D721Med (cell line): ENCODE results near the gene ZBTB33.

ENCODE experiments used
- DNase-seq: peaks from one replicate; pipeline ENCODE4 v3.0.0; 2011; ENCODE audit warnings: low spot score; ENCODE audit not compliant: insufficient read length
- FAIRE-seq: peaks from 2 replicates; lab custom pipeline; 2011; peaks lifted over from hg19 to GRCh38; lab: Jason Lieb, UNC
- TF ChIP-seq, protein P1 (sequence below): IDR thresholded peaks from 2 replicates; pipeline ENCODE4 v1.5.1; 2012; ENCODE audit warnings: mild to moderate bottlenecking, control low read depth; ENCODE audit not compliant: insufficient read depth; ENCODE audit errors: missing control alignments

Gene ZBTB33

DNA sequence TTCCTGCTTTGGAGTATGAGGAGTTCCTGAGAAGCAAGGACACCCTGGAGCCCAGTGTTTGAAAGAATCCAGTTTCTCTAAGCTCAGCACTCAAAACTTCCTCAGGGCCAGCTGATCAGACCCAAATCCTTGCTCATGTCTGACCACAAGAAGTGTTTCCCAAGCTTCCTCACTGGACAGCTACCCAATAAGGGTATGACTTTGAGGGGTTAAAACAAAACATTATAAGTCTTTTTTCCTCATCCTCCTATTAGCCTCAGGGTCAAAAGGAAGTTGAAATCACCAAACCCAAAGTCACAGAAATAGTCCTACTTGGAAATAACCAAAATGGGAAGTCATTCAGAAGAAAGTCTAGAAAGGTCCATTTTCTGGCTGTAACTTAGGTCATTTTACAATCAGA lies 13.7 kb downstream of the ZBTB33 start:
- TF ChIP-seq, protein P1, sequence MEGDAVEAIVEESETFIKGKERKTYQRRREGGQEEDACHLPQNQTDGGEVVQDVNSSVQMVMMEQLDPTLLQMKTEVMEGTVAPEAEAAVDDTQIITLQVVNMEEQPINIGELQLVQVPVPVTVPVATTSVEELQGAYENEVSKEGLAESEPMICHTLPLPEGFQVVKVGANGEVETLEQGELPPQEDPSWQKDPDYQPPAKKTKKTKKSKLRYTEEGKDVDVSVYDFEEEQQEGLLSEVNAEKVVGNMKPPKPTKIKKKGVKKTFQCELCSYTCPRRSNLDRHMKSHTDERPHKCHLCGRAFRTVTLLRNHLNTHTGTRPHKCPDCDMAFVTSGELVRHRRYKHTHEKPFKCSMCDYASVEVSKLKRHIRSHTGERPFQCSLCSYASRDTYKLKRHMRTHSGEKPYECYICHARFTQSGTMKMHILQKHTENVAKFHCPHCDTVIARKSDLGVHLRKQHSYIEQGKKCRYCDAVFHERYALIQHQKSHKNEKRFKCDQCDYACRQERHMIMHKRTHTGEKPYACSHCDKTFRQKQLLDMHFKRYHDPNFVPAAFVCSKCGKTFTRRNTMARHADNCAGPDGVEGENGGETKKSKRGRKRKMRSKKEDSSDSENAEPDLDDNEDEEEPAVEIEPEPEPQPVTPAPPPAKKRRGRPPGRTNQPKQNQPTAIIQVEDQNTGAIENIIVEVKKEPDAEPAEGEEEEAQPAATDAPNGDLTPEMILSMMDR: no peak
- DNase-seq (no peak), FAIRE-seq (no peak)

DNA sequence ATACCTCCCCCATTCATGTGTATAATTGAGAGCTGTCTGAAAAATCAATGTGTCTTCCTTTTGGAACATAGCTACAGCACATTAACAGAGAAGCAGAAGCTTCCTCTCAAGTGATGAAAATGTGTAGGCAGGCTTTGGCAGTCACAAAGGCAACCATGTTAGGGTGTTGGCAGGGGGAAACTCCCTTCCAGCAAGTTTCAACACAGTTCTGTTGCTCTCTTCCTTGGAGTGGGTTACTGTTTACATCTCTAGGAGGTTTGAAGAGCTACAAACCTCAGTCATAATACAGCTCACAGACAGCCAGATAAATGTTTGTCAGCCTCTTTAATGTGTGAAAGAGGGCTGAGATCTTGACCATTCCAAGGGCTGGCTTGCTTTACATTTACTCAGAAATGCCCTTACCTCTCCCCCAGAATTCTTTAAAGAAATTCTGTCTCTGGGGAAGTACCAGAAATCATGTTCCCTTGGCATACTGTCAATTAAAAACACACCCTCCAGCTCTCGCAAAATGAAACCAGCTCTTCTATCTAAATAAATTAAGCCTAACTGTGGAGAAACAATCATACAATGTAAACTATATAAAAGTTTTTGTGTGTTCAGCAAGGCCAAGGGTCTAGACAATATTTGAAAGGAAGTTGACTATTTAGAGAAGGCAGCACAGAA lies 18.9 kb downstream of the ZBTB33 start:
- TF ChIP-seq, protein P1: no peak
- FAIRE-seq (no peak), DNase-seq (no peak)

DNA sequence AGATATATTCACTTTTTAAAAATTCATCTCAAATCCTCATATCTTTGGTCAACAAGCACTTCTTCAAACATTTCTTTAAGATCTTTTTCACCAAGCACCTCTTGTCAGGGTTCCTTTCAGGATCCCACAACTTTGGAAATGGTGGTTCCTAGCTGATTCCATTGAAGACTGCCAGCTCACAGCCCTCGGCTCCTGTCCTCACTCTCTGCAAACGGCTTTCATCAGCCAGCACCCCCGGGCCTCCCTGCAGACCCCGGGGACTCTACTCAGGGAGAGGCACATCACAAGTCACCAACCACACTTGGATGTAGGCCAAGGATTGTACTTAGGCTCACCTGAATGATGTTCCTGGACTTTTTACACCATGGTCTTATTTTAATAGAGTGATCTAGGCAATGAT lies 20.0 kb downstream of the ZBTB33 start:
- no peak for FAIRE-seq

DNA sequence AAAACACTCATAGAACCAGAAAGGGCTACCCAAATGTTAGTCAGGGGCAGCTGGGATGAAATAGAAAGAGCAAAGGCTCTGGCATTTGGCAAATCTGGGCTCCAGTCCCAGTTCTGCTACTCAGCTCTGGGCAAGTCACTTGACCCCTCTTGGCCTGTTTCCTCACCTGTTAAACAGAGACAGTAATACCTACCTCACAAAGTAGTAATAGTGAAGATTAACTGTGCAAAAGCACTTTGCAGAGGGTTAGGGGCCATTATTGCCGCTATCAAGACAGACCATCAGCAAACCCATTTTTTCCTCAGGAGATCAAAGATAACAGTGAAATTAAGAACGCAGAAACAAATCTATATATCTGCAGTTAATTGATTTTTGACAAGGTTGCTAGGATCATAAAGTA lies 20.6 kb downstream of the ZBTB33 start:
- DNase-seq: no peak
- TF ChIP-seq, protein P1: no peak
- no peak for FAIRE-seq

More for the DNA sequence above, 20.0 kb downstream of the ZBTB33 start:
- DNase-seq: no peak
- TF ChIP-seq, protein P1: no peak

DNA sequence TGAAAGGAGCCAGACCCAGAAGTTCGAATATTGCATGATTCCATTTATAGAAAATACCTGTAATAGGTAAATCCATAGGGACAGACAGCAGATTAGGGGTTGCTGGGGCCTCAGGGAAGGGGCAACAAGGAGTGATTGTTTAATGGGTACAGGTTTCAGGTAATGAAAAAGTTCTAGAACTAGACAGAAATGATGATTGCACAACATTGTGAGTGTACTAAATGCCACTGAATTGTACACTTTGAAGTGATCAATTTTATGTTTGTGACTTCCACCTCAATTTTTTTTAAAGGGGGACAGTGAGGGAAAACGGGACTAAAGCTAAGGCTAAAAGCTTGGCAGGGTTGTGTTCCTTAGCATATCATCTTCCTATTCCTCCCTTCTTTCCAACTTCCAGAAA lies 23.5 kb downstream of the ZBTB33 start:
- TF ChIP-seq, protein P1: no peak
- FAIRE-seq (no peak), DNase-seq (no peak)

DNA sequence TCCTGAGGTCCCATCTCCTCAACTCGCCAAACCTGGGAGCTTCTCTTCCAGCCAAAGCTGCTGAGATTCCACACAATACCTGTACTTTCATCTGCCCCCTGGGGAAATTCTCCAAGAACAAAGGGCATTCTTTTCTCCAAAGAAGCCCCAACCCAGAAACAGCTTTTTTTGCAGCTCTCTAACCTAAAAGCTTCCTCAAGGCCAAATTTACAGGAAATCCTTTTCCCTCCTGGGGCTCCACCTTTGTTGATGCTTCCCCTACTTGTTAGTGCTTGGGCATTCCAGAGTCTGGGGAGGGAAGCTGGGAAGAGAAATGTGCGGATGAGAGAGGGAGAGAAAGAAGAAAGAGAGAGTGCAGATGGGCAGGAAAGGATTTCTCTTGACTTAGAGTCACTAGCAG lies 24.3 kb downstream of the ZBTB33 start:
- DNase-seq: no peak
- FAIRE-seq: no peak
- TF ChIP-seq, protein P1: no peak

DNA sequence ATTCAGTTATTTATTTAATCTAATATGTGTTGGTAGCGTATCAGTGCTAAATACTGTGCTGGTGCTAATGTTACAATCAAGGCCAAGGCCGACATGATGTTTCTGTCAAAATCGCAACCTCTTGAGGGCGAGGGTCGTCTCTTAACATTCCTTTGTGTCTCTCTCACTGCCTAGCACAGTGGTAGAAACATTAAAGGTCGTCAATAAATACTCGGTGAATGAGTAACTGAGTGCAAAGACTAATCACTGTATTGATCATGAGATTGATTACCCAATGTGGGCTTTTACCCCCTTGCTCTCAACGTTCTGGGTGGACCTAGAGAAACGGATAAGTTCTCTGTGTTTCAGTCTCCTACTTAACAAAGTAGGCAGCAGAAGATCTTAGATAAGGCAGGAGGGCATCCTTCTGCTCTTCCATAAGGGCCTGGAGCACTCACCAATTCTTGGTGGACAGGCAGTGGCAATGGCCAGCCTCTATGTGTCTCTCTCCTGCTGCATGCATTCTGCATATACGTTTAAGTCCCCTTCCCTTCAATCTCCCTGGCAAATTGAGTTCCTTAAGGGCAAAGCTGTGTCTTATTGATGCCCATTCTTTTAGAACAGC lies 30.5 kb downstream of the ZBTB33 start:
- TF ChIP-seq, protein P1: no peak
- FAIRE-seq: no peak

More for the DNA sequence above, 30.5 kb downstream of the ZBTB33 start:
- DNase-seq: no peak
